Cardiac muscle cell (in vitro differentiated cells and primary cell): ENCODE results near the gene ACY1. TPM values are rescaled to one million over a fixed set of nuclear protein-coding genes. Genes with fewer than 3 reads are reported as not detected.
A peak's percentile ranks its signal among the peaks of the same experiment; 100 is the strongest.

Source experiments
- DNase-seq, 2 donors: peaks; one replicate each; pipeline versions ENCODE4 v3.0.0 to v3.0.0-alpha.2; 2010 to 2017; ENCODE audit warnings: low read depth in 1 of 2, low spot score in 1 of 2
- H3K27ac ChIP-seq: fragments of 200-600 bp; sonication (generic); 2 replicates; pipeline ENCODE4 v1.5.1; 2016
- H3K27me3 ChIP-seq: fragments of 200-600 bp; sonication (generic); 2 replicates; pipeline ENCODE4 v1.6.0; 2016; ENCODE audit warnings: control low read depth
- H3K36me3 ChIP-seq: fragments of 200-600 bp; sonication (generic); 2 replicates; pipeline ENCODE4 v1.5.1; 2016; ENCODE audit warnings: control low read depth
- H3K4me1 ChIP-seq: fragments of 200-600 bp; sonication (generic); 2 replicates; pipeline ENCODE4 v1.8.1; 2017; ENCODE audit warnings: low read depth, mild to moderate bottlenecking, mixed run types
- H3K4me3 ChIP-seq: fragments of 200-600 bp; sonication (generic); 2 replicates; pipeline ENCODE4 v1.5.1; 2016; ENCODE audit warnings: mild to moderate bottlenecking
- H3K9me3 ChIP-seq: fragments of 200-600 bp; sonication (generic); 2 replicates; pipeline ENCODE4 v1.5.1; 2017; ENCODE audit warnings: low read depth, mild to moderate bottlenecking, control low read depth
- CTCF ChIP-seq: IDR thresholded peaks from 2 replicates; pipeline ENCODE4 v1.5.1; 2012; ENCODE audit warnings: low read depth, mild to moderate bottlenecking, low read length
- polyA plus RNA-seq: library from polyadenylated mRNA; unstranded; fragments of >200 nt; fragmentation: Nextera tagmentation; extraction: Ambion mirVana; gene quantifications from 2 replicates; pipeline ENCODE4 v1.2.1, GENCODE V29; 2016
- total RNA-seq: library from RNA; depleted of rRNA; stranded (reverse); fragments of >200 nt; gene quantifications from 2 replicates; pipeline ENCODE4 v1.2.3, GENCODE V29; 2016

Gene ACY1
- total and polyA plus RNA-seq, 2 experiments from 2014 or later, result 87.7 to 125 TPM

- Histone ChIP-seq H3K27ac (peak overlapping the region; percentile 24), H3K4me1 (peaks cover 30% of the 10 kb centered on the region), H3K9me3 (no peaks in the 10 kb centered on the region), H3K27me3 (no peaks in the 10 kb centered on the region), H3K36me3 (no peaks in the 10 kb centered on the region), H3K4me3 (no peak overlapping the region)
- no peak for TF ChIP-seq CTCF
- no peak for DNase-seq
Observed at GRCh38 chr3:51971350-51971749, 12.0 kb upstream of the ACY1 start.

- DNase-seq, result peak in 1 of 2 donors; percentile 16
- H3K4me1 ChIP-seq, result peaks cover 21% of the 10 kb centered on the region
- no peak overlapping the region for H3K27ac ChIP-seq
- no peaks in the 10 kb centered on the region for H3K27me3 ChIP-seq
- H3K36me3 ChIP-seq, result no peaks in the 10 kb centered on the region
- TF ChIP-seq CTCF, result no peak
- H3K9me3 ChIP-seq, result no peaks in the 10 kb centered on the region
- peak overlapping the region; percentile 51 for H3K4me3 ChIP-seq
Observed at GRCh38 chr3:51974277-51974962, 8.9 kb upstream of the ACY1 start.

- no peak within 1 kb of the TSS for H3K27ac ChIP-seq
- DNase-seq, result peak; percentile 78 to 80
- no peaks in the 10 kb centered on the region for H3K27me3 ChIP-seq
- peak within 1 kb of the TSS; percentile 51 for H3K4me3 ChIP-seq
- H3K9me3 ChIP-seq, result no peaks in the 10 kb centered on the region
- no peak for TF ChIP-seq CTCF
- H3K4me1 ChIP-seq, result peaks cover 21% of the 10 kb centered on the region
- no peaks in the 10 kb centered on the region for H3K36me3 ChIP-seq
Observed at GRCh38 chr3:51974963-51975851, 8.1 kb upstream of the ACY1 start, which contains the start of gene ABHD14A. Gene ABHD14A, plus strand, starts transcription at chr3:51975064. Its CDS starts 72 bp downstream, at chr3:51975136.

- Histone ChIP-seq H3K9me3 (no peaks in the 10 kb centered on the region), H3K36me3 (no peaks in the 10 kb centered on the region), H3K27me3 (no peaks in the 10 kb centered on the region), H3K27ac (no peak overlapping the region), H3K4me3 (peak overlapping the region; percentile 51), H3K4me1 (peaks cover 21% of the 10 kb centered on the region)
- DNase-seq, result peak; percentile 76 to 81
- TF ChIP-seq CTCF, result peak; percentile 29
Observed at GRCh38 chr3:51975852-51976549, 7.3 kb upstream of the ACY1 start.

GRCh38 chr3:51977446-51978142, 5.7 kb upstream of the ACY1 start:
- no peak for TF ChIP-seq CTCF
- no peaks in the 10 kb centered on the region for H3K36me3 ChIP-seq
- peaks cover 28% of the 10 kb centered on the region for H3K4me1 ChIP-seq
- no peak overlapping the region for H3K4me3 ChIP-seq
- no peaks in the 10 kb centered on the region for H3K27me3 ChIP-seq
- no peak for DNase-seq
- H3K27ac ChIP-seq, result no peak overlapping the region
- H3K9me3 ChIP-seq, result no peaks in the 10 kb centered on the region
